ENCODE measurements around the gene RAI2. TPM values are rescaled to one million over a fixed set of nuclear protein-coding genes. Genes with fewer than 3 reads are reported as not detected.

The RAI2 gene
- total and polyA plus RNA-seq, 2 experiments from 2014 or later: 0.83 to 0.99 TPM

DNA sequence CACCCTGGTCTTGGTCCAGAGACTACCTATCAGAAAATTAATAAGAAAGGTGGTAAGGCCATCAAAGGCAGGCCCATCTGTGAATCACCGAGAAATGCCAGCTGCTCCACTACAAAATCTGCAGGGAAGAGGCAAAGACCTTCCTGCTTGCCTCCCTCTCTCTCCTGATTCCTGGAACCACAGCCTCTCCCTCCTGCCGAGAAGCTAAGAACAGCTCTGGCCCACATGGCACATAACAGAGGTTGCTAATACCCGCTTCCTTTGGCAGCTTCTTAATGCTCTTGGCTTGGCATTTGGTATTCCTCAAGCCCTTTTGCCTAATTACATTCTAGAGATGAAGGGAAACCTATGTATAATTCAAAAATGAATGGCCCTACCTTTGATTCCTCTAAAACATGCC lies 32.9 kb downstream of the RAI2 start:
- no peaks in the 10 kb centered on the region for H3K27me3 ChIP-seq (ENCODE audit: insufficient read depth)
- no peaks in the 10 kb centered on the region for H3F3A ChIP-seq (replicated peaks; ENCODE audit: low read depth)
- H3K4me1 Mint-ChIP-seq: no peaks in the 10 kb centered on the region
- no peak for DNase-seq (ENCODE audit: low spot score)
- H3K36me3 ChIP-seq (ENCODE audit: insufficient read depth): no peaks in the 10 kb centered on the region
- TF ChIP-seq JUNB (IDR thresholded peaks at IDR 0.05; ENCODE audit: unreplicated experiment) (no peak), ZNF114 (CRISPR knock-in tag; IDR thresholded peaks at IDR 0.05) (no peak), CREB1 (CRISPR knock-in tag; IDR thresholded peaks at IDR 0.05; ENCODE audit: low read depth) (no peak), ZNF462 (CRISPR knock-in tag; IDR thresholded peaks at IDR 0.05) (no peak), POLR2AphosphoS5 (IDR thresholded peaks at IDR 0.05; ENCODE audit: low read depth) (no peak), NANOG (IDR thresholded peaks at IDR 0.05; ENCODE audit: borderline replicate concordance) (no peak), ZNF331 (CRISPR knock-in tag; IDR thresholded peaks at IDR 0.05; ENCODE audit: low read depth) (no peak), REST (IDR thresholded peaks at IDR 0.05; ENCODE audit: unreplicated experiment) (no peak), CTCF (conservative IDR thresholded peaks at IDR 0.05; ENCODE audit: low read depth in 2 of 2) (no peak)
- TF ChIP-seq, protein P1, sequence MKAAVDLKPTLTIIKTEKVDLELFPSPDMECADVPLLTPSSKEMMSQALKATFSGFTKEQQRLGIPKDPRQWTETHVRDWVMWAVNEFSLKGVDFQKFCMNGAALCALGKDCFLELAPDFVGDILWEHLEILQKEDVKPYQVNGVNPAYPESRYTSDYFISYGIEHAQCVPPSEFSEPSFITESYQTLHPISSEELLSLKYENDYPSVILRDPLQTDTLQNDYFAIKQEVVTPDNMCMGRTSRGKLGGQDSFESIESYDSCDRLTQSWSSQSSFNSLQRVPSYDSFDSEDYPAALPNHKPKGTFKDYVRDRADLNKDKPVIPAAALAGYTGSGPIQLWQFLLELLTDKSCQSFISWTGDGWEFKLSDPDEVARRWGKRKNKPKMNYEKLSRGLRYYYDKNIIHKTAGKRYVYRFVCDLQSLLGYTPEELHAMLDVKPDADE (IDR thresholded peaks at IDR 0.05): no peak
- no peak overlapping the region for H3K27ac ChIP-seq (ENCODE audit: low read depth)
- H3K27me3 Mint-ChIP-seq (ENCODE audit: insufficient read depth, low read depth, poor library complexity): no peaks in the 10 kb centered on the region
- no peak overlapping the region for H3K4me2 ChIP-seq
- ATAC-seq: no peak
- H3K4me3 Mint-ChIP-seq: no peak overlapping the region
- H3K27ac Mint-ChIP-seq: no peak overlapping the region
- no peaks in the 10 kb centered on the region for H3K9me2 ChIP-seq (ENCODE audit: insufficient read depth)
- no peaks in the 10 kb centered on the region for H3K79me2 ChIP-seq (replicated peaks; ENCODE audit: insufficient read depth)
- no peaks in the 10 kb centered on the region for H3K36me3 Mint-ChIP-seq (ENCODE audit: low read depth)
- no peaks in the 10 kb centered on the region for H4K20me1 ChIP-seq (replicated peaks; ENCODE audit: insufficient read depth)
- H3K9me3 Mint-ChIP-seq: peaks cover 4% of the 10 kb centered on the region; the same call in 1 of the 3 replicates
- H3K4me1 ChIP-seq (ENCODE audit: insufficient read depth): no peaks in the 10 kb centered on the region
- no peak overlapping the region for H2AFZ ChIP-seq
- no peak overlapping the region for H3K4me3 ChIP-seq
